Lower leg skin (tissue), 3 donors: Measurements from ENCODE around the gene SUN1.

Source experiments
- CTCF ChIP-seq, 3 donors: fragments of 450-650 bp; IDR thresholded peaks; one replicate each; pipeline ENCODE4 v1.5.1; 2016; ENCODE audit warnings: antibody characterized with exemption in 3 of 3, mild to moderate bottlenecking in 3 of 3, moderate library complexity in 2 of 3
- POLR2A ChIP-seq, 2 donors: fragments of 450-650 bp; IDR thresholded peaks; one replicate each; pipeline ENCODE4 v1.6.1; 2016 to 2017; ENCODE audit warnings: antibody characterized with exemption in 2 of 2, mild to moderate bottlenecking in 1 of 2, moderate library complexity in 1 of 2

GRCh38 chr7:889025-889390 is 56.7 kb downstream of the SUN1 start:
- TF ChIP-seq CTCF (IDR thresholded peaks at IDR 0.05), result no peak
- no peak for TF ChIP-seq POLR2A (IDR thresholded peaks at IDR 0.05)
